Small intestine (tissue), 4 donors: Measurements from ENCODE around the gene HAUS3. TPM values are rescaled to one million over a fixed set of nuclear protein-coding genes. Genes with fewer than 3 reads are reported as not detected.

ENCODE experiments used
- polyA plus RNA-seq, 4 donors: library from polyadenylated mRNA; stranded (reverse) in 3 of 4; unstranded in 1 of 4; fragments of 200-250 nt in 3 of 4; fragments of 120-200 nt in 1 of 4; gene quantifications; one replicate each; pipeline versions ENCODE4 v1.2.1 to v1.2.3, GENCODE V29; 2013
- donor health status: healthy with polysubstance abuse.
- donor health status: Bipolar disorder and iron deficiency.
- donor health status: healthy.

HAUS3 gene
- polyA plus RNA-seq, 4 donors, result 4.0 to 16.4 (median 5.1) TPM

Other genes starting within 250 kb of the HAUS3 start
- 10 to 100 TPM; 12.7 to 35.1 (median 22.6) TPM for gene NELFA, start 233.1 kb downstream of the HAUS3 start, polyA plus RNA-seq
- 1 to 10 TPM in 1 of 4 donors, under 1 TPM in 2, not detected in 1; under 0.01 to 1.8 (median 0.31) TPM for gene NAT8L, start 182.8 kb downstream of the HAUS3 start, polyA plus RNA-seq
- 1 to 10 TPM in 2 of 4 donors, under 1 TPM in 2; 0.89 to 2.2 (median 1.2) TPM for gene POLN, start within 50 bp of the HAUS3 start, polyA plus RNA-seq
- gene MXD4, start 20.0 kb upstream of the HAUS3 start, polyA plus RNA-seq, result 10 to 100 TPM; 24.0 to 46.7 (median 32.7) TPM
- gene ZFYVE28, start 176.5 kb upstream of the HAUS3 start, polyA plus RNA-seq, result 10 to 100 TPM in 2 of 4 donors, 1 to 10 TPM in 2; 8.6 to 29.5 (median 12.8) TPM
- gene CFAP99, start 176.8 kb upstream of the HAUS3 start, polyA plus RNA-seq, result under 1 TPM in 3 of 4 donors, not detected in 1; 0.15 to 0.67 (median 0.16) TPM
- 10 to 100 TPM; 18.6 to 39.7 (median 26.8) TPM for gene RNF4, start 227.0 kb upstream of the HAUS3 start, polyA plus RNA-seq